ENCODE data around the gene PMPCA. TPM values are rescaled to one million over a fixed set of nuclear protein-coding genes. Genes with fewer than 3 reads are reported as not detected.

Gene PMPCA
- total RNA-seq, 1 donor from 2014 or later, result 80.9 TPM

DNA sequence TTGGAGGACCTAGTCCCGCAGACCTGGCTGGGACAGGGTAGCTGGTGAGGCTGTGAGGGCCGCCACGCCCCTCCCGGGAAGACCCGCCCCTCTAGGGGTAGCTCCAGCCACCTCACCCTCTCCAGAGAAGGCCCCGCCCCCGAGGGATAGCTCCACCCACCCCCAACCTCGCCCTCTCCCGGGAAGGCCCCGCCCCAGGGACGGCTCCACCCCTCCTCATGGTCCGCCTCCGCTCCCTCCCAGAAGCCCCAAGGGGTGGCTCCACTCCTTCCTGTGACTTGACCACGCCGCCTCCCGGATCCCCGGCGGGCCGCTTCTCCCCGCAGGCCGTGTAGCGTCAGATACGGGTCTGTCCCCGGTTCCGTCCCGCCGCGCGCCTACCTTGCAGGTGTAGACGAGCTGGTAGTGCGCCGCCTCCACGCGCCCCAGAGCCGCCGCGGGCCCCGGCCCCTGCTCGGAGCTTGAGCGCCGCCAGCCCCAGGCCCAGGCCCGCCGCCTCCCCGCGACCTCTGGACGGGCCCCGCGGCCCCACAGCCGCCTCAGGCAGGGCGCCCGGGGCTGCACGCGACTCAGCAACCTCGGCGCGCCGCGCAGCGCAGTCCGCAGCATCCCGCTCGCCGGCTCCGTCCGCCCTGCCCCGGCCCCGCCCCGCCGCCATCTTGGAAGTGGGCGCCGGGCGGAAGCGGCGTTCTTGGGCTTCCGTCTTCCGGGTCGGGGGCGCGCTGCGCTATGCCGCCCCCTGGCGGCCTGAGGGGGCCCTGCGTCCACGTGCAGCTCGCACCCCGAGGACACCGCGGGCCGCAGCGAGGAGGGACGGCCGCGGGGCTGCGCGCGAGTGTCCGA is 47.1 kb upstream of the PMPCA start, which contains the start of gene DNLZ:
Gene DNLZ, minus strand, starts transcription at position 639 of the 843 bp plus-strand sequence. Its CDS starts 30 bp downstream, at position 609.
- Histone ChIP-seq H3K27ac (replicated peaks) (peak within 1 kb of the TSS; percentile 99), H3K27me3 (ENCODE audit: low read depth) (no peaks in the 10 kb centered on the region), H3K36me3 (no peaks in the 10 kb centered on the region), H3K4me3 (peak within 1 kb of the TSS; percentile 81), H3K4me1 (peaks cover 38% of the 10 kb centered on the region), H3K9me3 (replicated peaks) (no peaks in the 10 kb centered on the region)
- DNase-seq, result peak; percentile 98
- TF ChIP-seq CTCF (IDR thresholded peaks at IDR 0.05; ENCODE audit: borderline replicate concordance), result peak; percentile 98
- intact Hi-C loops (cut with micrococcal nuclease), result no loop called here

DNA sequence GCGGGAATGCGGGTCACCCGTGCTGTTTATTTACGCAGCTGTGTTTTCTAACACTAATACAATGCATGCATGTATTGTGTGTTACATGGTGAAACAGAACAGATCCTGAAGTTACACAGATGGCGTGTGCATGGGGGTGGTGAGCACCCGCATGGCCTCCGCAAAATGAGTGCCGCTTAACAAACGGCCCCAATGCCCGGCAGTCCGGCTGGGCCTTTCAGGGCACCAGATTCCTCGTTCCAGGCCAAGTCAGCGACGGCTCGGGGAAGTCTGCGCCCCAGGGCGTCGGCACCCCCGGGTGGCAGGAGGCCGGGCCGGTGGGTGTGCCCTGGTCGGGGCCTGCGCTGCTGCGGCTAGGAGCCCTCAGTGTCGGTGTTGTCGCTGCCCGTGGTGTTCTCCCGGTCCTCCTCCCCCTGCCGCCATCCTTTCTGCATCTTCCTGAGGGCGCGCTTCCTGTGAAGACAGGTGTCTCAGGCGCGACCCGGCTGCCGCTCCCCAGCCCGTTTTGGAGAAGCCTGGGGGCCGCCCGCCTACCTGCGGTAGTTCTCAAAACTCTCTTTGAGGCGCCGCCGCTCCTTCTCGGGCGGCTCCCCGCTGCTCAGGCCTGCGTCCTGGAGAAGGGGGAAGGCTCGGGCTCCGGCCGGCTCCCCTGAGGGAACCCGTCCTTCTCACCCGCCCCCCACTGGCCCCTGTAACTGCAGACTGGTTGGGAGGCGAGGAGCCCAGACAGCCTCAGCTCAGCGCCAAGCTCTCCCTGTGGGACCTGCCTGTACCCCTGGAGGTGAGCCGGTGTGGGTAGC is 46.3 kb upstream of the PMPCA start:
- Histone ChIP-seq H3K4me3 (peak overlapping the region; percentile 81), H3K4me1 (peaks cover 36% of the 10 kb centered on the region), H3K27ac (replicated peaks) (no peak overlapping the region), H3K27me3 (ENCODE audit: low read depth) (no peaks in the 10 kb centered on the region), H3K9me3 (replicated peaks) (no peaks in the 10 kb centered on the region), H3K36me3 (no peaks in the 10 kb centered on the region)
- peak; percentile 35 for TF ChIP-seq CTCF (IDR thresholded peaks at IDR 0.05; ENCODE audit: borderline replicate concordance)
- no peak for DNase-seq
- intact Hi-C loops (cut with micrococcal nuclease), result no loop called here

DNA sequence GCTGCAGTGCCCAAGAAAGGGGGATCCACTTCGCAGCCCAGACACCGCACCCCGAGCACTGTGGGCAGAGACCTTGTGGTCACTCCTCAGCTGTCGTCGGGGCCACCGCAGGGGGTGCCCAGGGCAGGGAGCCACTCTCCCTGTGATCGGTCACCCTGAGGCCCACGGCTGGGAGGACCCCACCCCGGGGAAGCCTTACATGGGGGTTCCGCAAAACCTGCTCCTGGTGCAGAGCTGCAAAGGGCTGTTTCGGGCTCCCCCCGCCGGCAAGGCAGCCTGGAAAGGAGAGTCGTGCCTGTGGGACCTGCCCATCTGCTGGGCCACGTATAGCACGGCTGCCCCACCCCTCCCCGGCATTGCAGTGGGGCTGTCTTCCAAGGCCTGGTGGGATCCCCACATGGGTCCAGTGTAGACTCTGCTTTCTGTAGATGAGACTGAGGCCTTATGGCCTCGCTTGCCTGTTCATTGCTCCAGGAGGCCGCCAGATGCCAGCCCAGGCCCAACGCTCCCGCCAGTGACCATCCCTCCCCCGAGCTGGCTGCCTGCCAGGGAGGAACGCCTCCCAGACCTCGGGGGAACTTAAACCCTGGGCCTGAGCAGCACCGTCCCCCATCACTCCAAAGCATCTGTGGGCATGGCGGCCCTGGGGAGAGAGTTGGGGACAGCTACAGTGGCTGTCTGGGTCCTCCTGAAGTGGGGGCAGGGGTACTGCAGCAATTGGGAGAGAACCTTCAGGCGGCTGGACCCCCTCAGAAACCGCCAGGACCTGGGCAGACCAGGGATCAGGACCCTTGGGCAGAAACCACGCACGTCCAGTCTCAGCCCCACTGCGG is 45.3 kb upstream of the PMPCA start:
- Histone ChIP-seq H3K9me3 (replicated peaks) (no peaks in the 10 kb centered on the region), H3K27me3 (ENCODE audit: low read depth) (no peaks in the 10 kb centered on the region), H3K36me3 (no peaks in the 10 kb centered on the region), H3K4me3 (no peak overlapping the region), H3K27ac (replicated peaks) (no peak overlapping the region), H3K4me1 (peaks cover 36% of the 10 kb centered on the region)
- TF ChIP-seq CTCF (IDR thresholded peaks at IDR 0.05; ENCODE audit: borderline replicate concordance), result no peak
- no peak for DNase-seq
- intact Hi-C loops (cut with micrococcal nuclease), result no loop called here

DNA sequence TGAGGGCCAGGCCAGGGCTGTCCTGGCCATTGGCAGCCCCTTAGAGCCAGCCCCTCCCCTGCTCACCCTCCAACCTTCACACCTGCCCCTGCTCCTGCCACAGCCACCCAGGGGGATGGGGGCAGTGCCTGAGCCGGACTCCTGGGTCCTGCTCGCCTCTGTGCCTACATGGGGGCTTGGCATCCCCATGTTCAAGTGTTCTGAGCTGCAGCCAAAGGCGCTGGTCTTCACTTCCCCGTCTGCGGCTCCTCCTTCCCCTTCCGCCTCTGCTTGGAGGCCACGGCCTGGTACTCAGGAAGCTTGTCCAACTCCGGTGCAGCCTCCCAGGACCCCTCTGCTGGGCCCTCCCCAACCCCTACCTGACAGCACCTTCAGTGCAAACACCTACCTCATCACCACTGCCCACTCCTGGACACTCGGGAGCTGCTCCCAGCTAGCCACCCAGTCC is 44.7 kb upstream of the PMPCA start:
- Histone ChIP-seq H3K36me3 (no peaks in the 10 kb centered on the region), H3K27me3 (ENCODE audit: low read depth) (no peaks in the 10 kb centered on the region), H3K4me1 (peaks cover 29% of the 10 kb centered on the region), H3K27ac (replicated peaks) (no peak overlapping the region), H3K4me3 (no peak overlapping the region), H3K9me3 (replicated peaks) (no peaks in the 10 kb centered on the region)
- DNase-seq, result no peak
- TF ChIP-seq CTCF (IDR thresholded peaks at IDR 0.05; ENCODE audit: borderline replicate concordance), result no peak
- intact Hi-C loops (cut with micrococcal nuclease), result no loop called here

DNA sequence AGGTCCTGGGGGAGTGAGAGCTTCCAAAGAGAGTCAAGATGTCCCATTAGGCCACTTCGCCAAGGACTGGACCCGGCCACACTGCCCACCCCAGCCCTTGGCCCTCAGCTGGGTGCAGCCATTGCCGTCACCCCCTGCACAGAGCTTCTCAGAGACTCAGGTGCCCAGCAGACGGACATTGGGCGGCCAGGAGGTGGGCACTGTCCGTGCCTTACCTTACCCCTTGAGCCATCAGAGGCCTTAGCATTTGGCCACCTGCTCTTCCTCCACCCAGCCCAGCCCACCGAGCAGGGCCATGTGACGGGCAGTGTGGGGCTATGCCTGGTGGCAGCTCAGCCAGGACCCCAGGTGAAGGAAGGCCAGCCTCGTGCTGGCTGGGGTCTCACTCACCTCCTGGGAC is 43.6 kb upstream of the PMPCA start:
- H3K36me3 ChIP-seq, result no peaks in the 10 kb centered on the region
- peaks cover 19% of the 10 kb centered on the region for H3K4me1 ChIP-seq
- H3K27ac ChIP-seq (replicated peaks), result no peak overlapping the region
- DNase-seq, result no peak
- no peaks in the 10 kb centered on the region for H3K27me3 ChIP-seq (ENCODE audit: low read depth)
- H3K4me3 ChIP-seq, result no peak overlapping the region
- intact Hi-C loops (cut with micrococcal nuclease), result no loop called here
- no peaks in the 10 kb centered on the region for H3K9me3 ChIP-seq (replicated peaks)
- TF ChIP-seq CTCF (IDR thresholded peaks at IDR 0.05; ENCODE audit: borderline replicate concordance), result no peak
